Neural progenitor cell (in vitro differentiated cells): ENCODE results near the gene CSTF2T.

Experiments
- CTCF ChIP-seq: fragments of 200-600 bp; sonication (generic); IDR thresholded peaks from 2 replicates; pipeline ENCODE4 v1.5.1; 2017; ENCODE audit warnings: antibody characterized with exemption, mild to moderate bottlenecking
- EZH2 ChIP-seq: fragments of 200-600 bp; sonication (generic); IDR thresholded peaks from 2 replicates; pipeline ENCODE4 v1.6.1; 2017; ENCODE audit warnings: antibody characterized with exemption, mild to moderate bottlenecking, moderate library complexity
- EZH2phosphoT487 ChIP-seq: fragments of 200-600 bp; sonication (generic); IDR thresholded peaks from 2 replicates; pipeline ENCODE4 v1.6.1; 2017; ENCODE audit warnings: antibody characterized with exemption

- TF ChIP-seq CTCF = no peak
- TF ChIP-seq EZH2phosphoT487 = no peak
- no peak for TF ChIP-seq EZH2
These were observed 16.2 kb downstream of the CSTF2T start for GRCh38 chr10:51683031-51683691.
